HG03045 (cell line): ENCODE measurements around the gene SLC7A7.
"Not testable (repeated sequence)": the region's sequence is repeated elsewhere in the genome, so short reads cannot be mapped to it uniquely, and the experiment has no call there.

ENCODE experiments used
- ATAC-seq: cut with Tn5 transposase; IDR thresholded peaks from one replicate; pipeline ENCODE4 v1.9.1; 2021; ENCODE audit warnings: mild to moderate bottlenecking, moderate library complexity; ENCODE audit not compliant: unreplicated experiment

SLC7A7 gene

GRCh38 chr14:22814941-22815713, at the start of gene SLC7A7:
Gene SLC7A7 (minus strand): TSS chr14:22815435. CDS start chr14:22813398, 2,037 bp downstream.
- ATAC-seq, result no peak

GRCh38 chr14:22864979-22865378, 49.7 kb upstream of the SLC7A7 start:
- no peak for ATAC-seq

GRCh38 chr14:22861651-22862050, 46.4 kb upstream of the SLC7A7 start:
- no peak for ATAC-seq

- ATAC-seq, result not testable (repeated sequence)
Measured at GRCh38 chr14:22860377-22860776, 45.1 kb upstream of the SLC7A7 start.

GRCh38 chr14:22856428-22856827, 41.2 kb upstream of the SLC7A7 start:
- no peak for ATAC-seq

GRCh38 chr14:22854963-22855724, 39.9 kb upstream of the SLC7A7 start:
- no peak for ATAC-seq

GRCh38 chr14:22854296-22854695, 39.1 kb upstream of the SLC7A7 start:
- ATAC-seq, result not testable (repeated sequence)

GRCh38 chr14:22852940-22853767, 37.9 kb upstream of the SLC7A7 start:
- peak; percentile 74 for ATAC-seq

GRCh38 chr14:22852599-22852939, 37.3 kb upstream of the SLC7A7 start:
- no peak for ATAC-seq

- ATAC-seq, result not testable (repeated sequence)
Measured at GRCh38 chr14:22852178-22852577, 36.9 kb upstream of the SLC7A7 start.

GRCh38 chr14:22850944-22851764, 35.9 kb upstream of the SLC7A7 start:
- ATAC-seq, result no peak

GRCh38 chr14:22849212-22849819, 34.1 kb upstream of the SLC7A7 start:
- ATAC-seq, result no peak

- no peak for ATAC-seq
Measured at GRCh38 chr14:22848351-22849164, 33.3 kb upstream of the SLC7A7 start.

GRCh38 chr14:22847661-22848341, 32.6 kb upstream of the SLC7A7 start:
- ATAC-seq, result no peak

- ATAC-seq, result no peak
Measured at GRCh38 chr14:22846811-22847307, 31.6 kb upstream of the SLC7A7 start.

GRCh38 chr14:22845821-22846625, 30.8 kb upstream of the SLC7A7 start:
- no peak for ATAC-seq

GRCh38 chr14:22845103-22845394, 29.8 kb upstream of the SLC7A7 start:
- ATAC-seq, result no peak
